AG04449 (cell line): ENCODE data around the gene MBNL3.
A peak's percentile ranks its signal among the peaks of the same experiment; 100 is the strongest.

ENCODE experiments used
- CTCF ChIA-PET: fragments of 350-600 bp; formaldehyde crosslinking; extraction: SDS; loops from one replicate; lab custom pipeline; 2021; ENCODE audit warnings: antibody characterized with exemption; lab: Yijun Ruan, JAX
- POLR2A ChIA-PET: fragments of 400-600, 350-600 bp; formaldehyde crosslinking; extraction: SDS; loops from one replicate; lab custom pipeline; 2020; ENCODE audit warnings: antibody characterized with exemption, inconsistent platforms; lab: Yijun Ruan, JAX
- DNase-seq: peaks from one replicate; pipeline ENCODE4 v3.0.0-alpha.2; 2010; ENCODE audit warnings: low read depth, low spot score
- H3K4me3 ChIP-seq: 2 replicates; pipeline ENCODE4 v1.5.1; 2011; ENCODE audit warnings: low read depth, mild to moderate bottlenecking, control low read depth, low read length
- CTCF ChIP-seq: IDR thresholded peaks from one replicate; pipeline ENCODE4 v1.5.1; 2011; ENCODE audit warnings: mild to moderate bottlenecking, moderate library complexity, low read length, control low read depth, inconsistent platforms; ENCODE audit not compliant: insufficient read depth; ENCODE audit errors: missing control alignments

The MBNL3 gene

GRCh38 chrX:132375941-132376340, 112.9 kb downstream of the MBNL3 start:
- ChIA-PET CTCF (no interaction called here), POLR2A (no interaction called here)
- TF ChIP-seq CTCF, result peak; percentile 5
- H3K4me3 ChIP-seq, result no peak overlapping the region
- no peak for DNase-seq

GRCh38 chrX:132373610-132374009, 115.2 kb downstream of the MBNL3 start:
- CTCF ChIA-PET, result no interaction called here
- no peak overlapping the region for H3K4me3 ChIP-seq
- DNase-seq, result no peak
- POLR2A ChIA-PET, result no interaction called here
- TF ChIP-seq CTCF, result no peak

GRCh38 chrX:132369617-132370326, 119.1 kb downstream of the MBNL3 start:
- no peak for TF ChIP-seq CTCF
- POLR2A ChIA-PET, result no interaction called here
- no peak for DNase-seq
- no peak overlapping the region for H3K4me3 ChIP-seq
- CTCF ChIA-PET, result no interaction called here

- H3K4me3 ChIP-seq, result no peak overlapping the region
- DNase-seq, result no peak
- POLR2A ChIA-PET, result no interaction called here
- CTCF ChIA-PET, result no interaction called here
- no peak for TF ChIP-seq CTCF
These were observed 120.9 kb downstream of the MBNL3 start for GRCh38 chrX:132367984-132368383.

- no peak for TF ChIP-seq CTCF
- no peak for DNase-seq
- CTCF ChIA-PET, result no interaction called here
- POLR2A ChIA-PET, result no interaction called here
- H3K4me3 ChIP-seq, result no peak overlapping the region
These were observed 121.5 kb downstream of the MBNL3 start for GRCh38 chrX:132367314-132367713.

- DNase-seq, result no peak
- POLR2A ChIA-PET, result no interaction called here
- no peak for TF ChIP-seq CTCF
These were observed 123.3 kb downstream of the MBNL3 start for GRCh38 chrX:132365490-132365889.

More at GRCh38 chrX:132365490-132365889, 123.3 kb downstream of the MBNL3 start:
- CTCF ChIA-PET, result no interaction called here
- H3K4me3 ChIP-seq, result no peak overlapping the region
